H9 (cell line): Measurements from ENCODE around the gene SORCS2. TPM values are rescaled to one million over a fixed set of nuclear protein-coding genes. Genes with fewer than 3 reads are reported as not detected.

ENCODE experiments used
- DNase-seq: peaks from one replicate; pipeline ENCODE4 v3.0.0-alpha.2; 2017
- H2AFZ ChIP-seq: one replicate; pipeline ENCODE4 v1.6.1; 2013; ENCODE audit warnings: mild to moderate bottlenecking, low read length, control low read depth, moderate library complexity
- H2AK5ac ChIP-seq: 2 replicates; pipeline ENCODE4 v1.6.1; 2013; ENCODE audit warnings: low read length, control low read depth, mixed read lengths; ENCODE audit not compliant: insufficient read length
- H2BK120ac ChIP-seq: one replicate; pipeline ENCODE4 v1.6.1; 2013; ENCODE audit warnings: low read depth, mild to moderate bottlenecking, low read length, control low read depth, inconsistent platforms; ENCODE audit not compliant: poor library complexity, severe bottlenecking
- H2BK12ac ChIP-seq: 2 replicates; pipeline ENCODE4 v1.6.1; 2013; ENCODE audit warnings: low read length, control low read depth, mixed read lengths, low read depth; ENCODE audit not compliant: insufficient read length
- H2BK15ac ChIP-seq: 2 replicates; pipeline ENCODE4 v1.6.1; 2013; ENCODE audit warnings: low read depth, low read length, control low read depth
- H2BK20ac ChIP-seq: one replicate; pipeline ENCODE4 v1.6.1; 2013; ENCODE audit warnings: low read depth, mild to moderate bottlenecking, low read length, control low read depth, inconsistent platforms; ENCODE audit not compliant: poor library complexity, severe bottlenecking
- H2BK5ac ChIP-seq: 2 replicates; pipeline ENCODE4 v1.6.1; 2013; ENCODE audit warnings: low read length, control low read depth, mixed read lengths; ENCODE audit not compliant: insufficient read length
- H3K14ac ChIP-seq: 2 replicates; pipeline ENCODE4 v1.6.1; 2013; ENCODE audit warnings: low read length, control low read depth; ENCODE audit not compliant: insufficient read depth
- H3K18ac ChIP-seq: 2 replicates; pipeline ENCODE4 v1.6.1; 2013; ENCODE audit warnings: low read depth, mild to moderate bottlenecking, mixed read lengths, low read length, control low read depth; ENCODE audit not compliant: insufficient read length
- H3K23ac ChIP-seq: 2 replicates; pipeline ENCODE4 v1.6.1; 2013; ENCODE audit warnings: low read length, control low read depth, mixed read lengths, low read depth; ENCODE audit not compliant: insufficient read length
- H3K23me2 ChIP-seq: 2 replicates; pipeline ENCODE4 v1.6.1; 2013; ENCODE audit warnings: low read depth, mild to moderate bottlenecking, mixed read lengths, low read length, control low read depth; ENCODE audit not compliant: insufficient read length, poor library complexity, severe bottlenecking
- H3K27ac ChIP-seq: 2 replicates; pipeline ENCODE4 v1.5.1; 2013; ENCODE audit warnings: low read length, control low read depth, mixed read lengths, low read depth; ENCODE audit not compliant: insufficient read length
- H3K27me3 ChIP-seq: 2 replicates; pipeline ENCODE4 v1.6.1; 2013; ENCODE audit warnings: low read length, control low read depth, inconsistent platforms; ENCODE audit not compliant: insufficient read depth
- H3K4ac ChIP-seq: 2 replicates; pipeline ENCODE4 v1.6.1; 2013; ENCODE audit warnings: low read depth, mild to moderate bottlenecking, control low read depth, inconsistent platforms, low read length, moderate library complexity
- H3K4me1 ChIP-seq: 2 replicates; pipeline ENCODE4 v1.6.1; 2013; ENCODE audit warnings: low read length, control low read depth, inconsistent platforms; ENCODE audit not compliant: insufficient read depth
- H3K4me2 ChIP-seq: 2 replicates; pipeline ENCODE4 v1.6.1; 2013; ENCODE audit warnings: low read length, control low read depth, mixed read lengths; ENCODE audit not compliant: insufficient read length, insufficient read depth
- H3K56ac ChIP-seq: 2 replicates; pipeline ENCODE4 v1.6.1; 2013; ENCODE audit warnings: low read depth, mild to moderate bottlenecking, mixed read lengths, low read length, control low read depth; ENCODE audit not compliant: insufficient read length
- H3K79me1 ChIP-seq: 2 replicates; pipeline ENCODE4 v1.6.1; 2013; ENCODE audit warnings: low read depth, mild to moderate bottlenecking, moderate library complexity, low read length, control low read depth, inconsistent platforms; ENCODE audit not compliant: insufficient read depth, poor library complexity, severe bottlenecking
- H3K79me2 ChIP-seq: 2 replicates; pipeline ENCODE4 v1.6.1; 2013; ENCODE audit warnings: low read length, control low read depth, inconsistent platforms; ENCODE audit not compliant: insufficient read depth
- H3K9ac ChIP-seq: 2 replicates; pipeline ENCODE4 v1.6.1; 2013; ENCODE audit warnings: low read length, control low read depth, mixed read lengths; ENCODE audit not compliant: insufficient read length; ENCODE audit errors: extremely low read depth
- H3K9me3 ChIP-seq: one replicate; pipeline ENCODE4 v1.6.1; 2013; ENCODE audit warnings: low read depth, low read length, inconsistent platforms; ENCODE audit not compliant: control insufficient read depth
- H3T11ph ChIP-seq: one replicate; pipeline ENCODE4 v1.6.1; 2013; ENCODE audit warnings: mild to moderate bottlenecking, low read length, control low read depth, inconsistent platforms
- H4K20me1 ChIP-seq: one replicate; pipeline ENCODE4 v1.6.1; 2013; ENCODE audit not compliant: control insufficient read depth, insufficient read length, insufficient read depth
- H4K5ac ChIP-seq: 2 replicates; pipeline ENCODE4 v1.6.1; 2013; ENCODE audit warnings: low read depth, mild to moderate bottlenecking, mixed read lengths, low read length, control low read depth; ENCODE audit not compliant: insufficient read length
- H4K8ac ChIP-seq: replicated peaks from 2 replicates; pipeline ENCODE4 v1.6.1; 2013; ENCODE audit warnings: low read length, control low read depth, mixed read lengths, low read depth; ENCODE audit not compliant: insufficient read length
- H4K91ac ChIP-seq: 2 replicates; pipeline ENCODE4 v1.6.1; 2013; ENCODE audit warnings: low read depth, mild to moderate bottlenecking, moderate library complexity, mixed read lengths, low read length, control low read depth; ENCODE audit not compliant: insufficient read length
- H3K27ac Mint-ChIP-seq, 3 experiments: 2 replicates in 2 of 3; 3 replicates in 1 of 3; pipeline ENCODE4 v1.8.0; 2020 to 2021; ENCODE audit warnings: mixed read lengths in 3 of 3, mild to moderate bottlenecking in 1 of 3, moderate library complexity in 1 of 3
- H3K27me3 Mint-ChIP-seq: 2 replicates; pipeline ENCODE4 v1.8.0; 2021; ENCODE audit warnings: low read depth, mild to moderate bottlenecking, moderate library complexity, mixed read lengths
- H3K36me3 Mint-ChIP-seq, 3 experiments: 2 replicates in 2 of 3; 3 replicates in 1 of 3; pipeline ENCODE4 v1.8.0; 2020 to 2021; ENCODE audit warnings: low read depth in 3 of 3, mixed read lengths in 3 of 3; ENCODE audit not compliant: insufficient read depth in 1 of 3
- H3K4me1 Mint-ChIP-seq, 2 experiments: 2 replicates each; pipeline ENCODE4 v1.8.0; 2020; ENCODE audit warnings: mixed read lengths in 2 of 2
- H3K4me3 Mint-ChIP-seq, 2 experiments: 2 replicates in 1 of 2; 3 replicates in 1 of 2; pipeline ENCODE4 v1.8.0; 2020 to 2021; ENCODE audit warnings: mild to moderate bottlenecking in 2 of 2, mixed read lengths in 2 of 2, moderate library complexity in 1 of 2
- H3K9me3 Mint-ChIP-seq, 2 experiments: 2 replicates in 1 of 2; 3 replicates in 1 of 2; pipeline ENCODE4 v1.8.0; 2020; ENCODE audit warnings: mild to moderate bottlenecking in 2 of 2, mixed read lengths in 2 of 2, moderate library complexity in 1 of 2
- WGBS: extraction: QIAGEN DNeasy Blood & Tissue Kit; methylation state at CpG from one replicate; pipeline ENCODE4 v1.1.7; 2013; ENCODE audit warnings: missing lambda C conversion rate, low lambda C conversion rate, mixed read lengths; ENCODE audit not compliant: insufficient read length; ENCODE audit errors: extremely low coverage; 5-methylcytosine and 5-hydroxymethylcytosine counted together
- total RNA-seq: library from RNA; stranded (reverse); gene quantifications from 2 replicates; pipeline ENCODE4 v1.2.1, GENCODE V29; 2021
- TF ChIP-seq, protein P1 (sequence below): fragments of 200-600 bp; sonication (generic); conservative IDR thresholded peaks from 3 replicates; pipeline ENCODE4 v1.8.0; 2021; ENCODE audit warnings: antibody characterized with exemption, mild to moderate bottlenecking

Gene SORCS2
- total RNA-seq, 1 experiment from 2014 or later, result 0.57 TPM

DNA sequence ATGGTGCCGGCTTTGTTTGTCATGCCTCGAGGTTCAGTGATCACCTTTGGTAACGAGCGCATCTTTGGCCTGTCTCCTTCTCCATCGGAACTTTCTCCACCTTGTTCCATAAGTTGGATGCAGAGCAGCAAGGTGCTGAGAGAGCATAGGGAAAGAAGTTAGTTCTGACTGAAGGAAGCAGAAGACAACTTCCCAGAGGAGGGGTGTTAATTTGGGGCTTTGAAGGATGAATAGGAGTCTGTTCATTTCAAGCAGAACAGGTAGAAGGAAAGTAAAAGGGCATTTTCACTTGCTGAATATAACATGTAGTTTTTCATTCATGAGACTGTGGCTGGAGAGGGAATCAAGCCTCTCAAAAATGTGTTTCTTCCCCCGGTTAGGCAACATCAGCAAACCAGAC lies 474.4 kb downstream of the SORCS2 start:
- no peaks in the 10 kb centered on the region for H3K4me1 ChIP-seq
- no peak overlapping the region for H2BK5ac ChIP-seq

More for the DNA sequence above, 474.4 kb downstream of the SORCS2 start:
- H3K79me2 ChIP-seq, result no peaks in the 10 kb centered on the region
- Mint-ChIP-seq H3K36me3 (peaks cover 0 to 6% (median 6%) of the 10 kb centered on the region in 3 experiments; a peak in 4 of 7 replicates), H3K4me1 (peaks cover 3 to 8% of the 10 kb centered on the region in 2 experiments; a peak in 3 of 4 replicates), H3K4me3 (no peak overlapping the region), H3K27ac (no peak overlapping the region), H3K9me3 (peaks cover 8 to 9% of the 10 kb centered on the region in 2 experiments; a peak in 4 of 5 replicates), H3K27me3 (peaks cover 8% of the 10 kb centered on the region)
- no peak overlapping the region for H2BK120ac ChIP-seq
- DNase-seq, result no peak
- no peak overlapping the region for H3T11ph ChIP-seq
- H3K9ac ChIP-seq, result no peak overlapping the region
- no peak overlapping the region for H3K56ac ChIP-seq
- no peak overlapping the region for H3K18ac ChIP-seq
- H2AK5ac ChIP-seq, result no peak overlapping the region
- no peaks in the 10 kb centered on the region for H3K9me3 ChIP-seq
- H3K4ac ChIP-seq, result no peak overlapping the region
- H4K20me1 ChIP-seq, result no peaks in the 10 kb centered on the region
- no peak overlapping the region for H3K23ac ChIP-seq
- no peak overlapping the region for H2BK15ac ChIP-seq
- WGBS, result no CpG with 5 or more reads among the region's 6 CpGs
- H2BK12ac ChIP-seq, result no peak overlapping the region
- H4K8ac ChIP-seq, result no peak overlapping the region
- no peak overlapping the region for H2AFZ ChIP-seq
- no peaks in the 10 kb centered on the region for H3K27me3 ChIP-seq
- H3K79me1 ChIP-seq, result no peaks in the 10 kb centered on the region
- H2BK20ac ChIP-seq, result no peak overlapping the region
- no peak overlapping the region for H4K5ac ChIP-seq
- TF ChIP-seq, protein P1, sequence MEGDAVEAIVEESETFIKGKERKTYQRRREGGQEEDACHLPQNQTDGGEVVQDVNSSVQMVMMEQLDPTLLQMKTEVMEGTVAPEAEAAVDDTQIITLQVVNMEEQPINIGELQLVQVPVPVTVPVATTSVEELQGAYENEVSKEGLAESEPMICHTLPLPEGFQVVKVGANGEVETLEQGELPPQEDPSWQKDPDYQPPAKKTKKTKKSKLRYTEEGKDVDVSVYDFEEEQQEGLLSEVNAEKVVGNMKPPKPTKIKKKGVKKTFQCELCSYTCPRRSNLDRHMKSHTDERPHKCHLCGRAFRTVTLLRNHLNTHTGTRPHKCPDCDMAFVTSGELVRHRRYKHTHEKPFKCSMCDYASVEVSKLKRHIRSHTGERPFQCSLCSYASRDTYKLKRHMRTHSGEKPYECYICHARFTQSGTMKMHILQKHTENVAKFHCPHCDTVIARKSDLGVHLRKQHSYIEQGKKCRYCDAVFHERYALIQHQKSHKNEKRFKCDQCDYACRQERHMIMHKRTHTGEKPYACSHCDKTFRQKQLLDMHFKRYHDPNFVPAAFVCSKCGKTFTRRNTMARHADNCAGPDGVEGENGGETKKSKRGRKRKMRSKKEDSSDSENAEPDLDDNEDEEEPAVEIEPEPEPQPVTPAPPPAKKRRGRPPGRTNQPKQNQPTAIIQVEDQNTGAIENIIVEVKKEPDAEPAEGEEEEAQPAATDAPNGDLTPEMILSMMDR, result no peak
- no peak overlapping the region for H3K4me2 ChIP-seq
- H3K23me2 ChIP-seq, result no peaks in the 10 kb centered on the region
- no peak overlapping the region for H3K27ac ChIP-seq
- H3K14ac ChIP-seq, result no peak overlapping the region
- no peak overlapping the region for H4K91ac ChIP-seq
